Type B pancreatic cell (in vitro differentiated cells): ENCODE results near the gene SLC1A2. TPM values are rescaled to one million over a fixed set of nuclear protein-coding genes. Genes with fewer than 3 reads are reported as not detected.

Experiments
- DNase-seq: peaks from one replicate; pipeline ENCODE4 v3.0.0; 2021; ENCODE audit warnings: mixed read lengths; ENCODE audit not compliant: unreplicated experiment; ENCODE audit errors: extremely low spot score
- H3K27ac Mint-ChIP-seq: 2 replicates; pipeline ENCODE4 v1.8.0; 2021; ENCODE audit warnings: mild to moderate bottlenecking, mixed read lengths
- H3K27me3 Mint-ChIP-seq: 2 replicates; pipeline ENCODE4 v1.8.0; 2021; ENCODE audit warnings: mixed read lengths
- H3K36me3 Mint-ChIP-seq: 2 replicates; pipeline ENCODE4 v1.8.0; 2021; ENCODE audit warnings: mixed read lengths
- H3K4me1 Mint-ChIP-seq: one replicate; pipeline ENCODE4 v1.8.0; 2021; ENCODE audit warnings: mixed read lengths; ENCODE audit not compliant: unreplicated experiment
- H3K4me3 Mint-ChIP-seq: 2 replicates; pipeline ENCODE4 v1.8.0; 2021; ENCODE audit warnings: mild to moderate bottlenecking, mixed read lengths
- H3K9me3 Mint-ChIP-seq: 2 replicates; pipeline ENCODE4 v1.8.0; 2021; ENCODE audit warnings: mixed read lengths
- CTCF ChIP-seq: fragments of 200-600 bp; sonication (generic); conservative IDR thresholded peaks from 2 replicates; pipeline ENCODE4 v1.5.0; 2021; ENCODE audit warnings: antibody characterized with exemption, mild to moderate bottlenecking
- total RNA-seq: library from RNA; stranded (reverse); gene quantifications from 2 replicates; pipeline ENCODE4 v1.2.1, GENCODE V29; 2021; ENCODE audit warnings: low replicate concordance

The SLC1A2 gene
- total RNA-seq, 1 donor from 2014 or later = 7.4 TPM

- Mint-ChIP-seq H3K9me3 (peaks cover 4% of the 10 kb centered on the region), H3K27ac (no peak overlapping the region), H3K4me1 (peaks cover 14% of the 10 kb centered on the region), H3K4me3 (no peak overlapping the region), H3K27me3 (no peaks in the 10 kb centered on the region), H3K36me3 (no peaks in the 10 kb centered on the region)
- no peak for DNase-seq
- no peak for TF ChIP-seq CTCF
These were observed 185.8 kb downstream of the SLC1A2 start for GRCh38 chr11:35233518-35233917.

GRCh38 chr11:35232891-35233330, 186.4 kb downstream of the SLC1A2 start:
- peaks cover 10% of the 10 kb centered on the region for H3K4me1 Mint-ChIP-seq
- H3K27ac Mint-ChIP-seq = no peak overlapping the region
- H3K4me3 Mint-ChIP-seq = no peak overlapping the region
- H3K9me3 Mint-ChIP-seq = peaks cover under 1% of the 10 kb centered on the region
- no peak for TF ChIP-seq CTCF
- DNase-seq = no peak
- no peaks in the 10 kb centered on the region for H3K27me3 Mint-ChIP-seq
- H3K36me3 Mint-ChIP-seq = no peaks in the 10 kb centered on the region

- Mint-ChIP-seq H3K4me3 (no peak overlapping the region), H3K36me3 (no peaks in the 10 kb centered on the region), H3K9me3 (no peaks in the 10 kb centered on the region), H3K27me3 (no peaks in the 10 kb centered on the region), H3K27ac (no peak overlapping the region), H3K4me1 (peaks cover under 1% of the 10 kb centered on the region)
- TF ChIP-seq CTCF = no peak
- DNase-seq = no peak
These were observed 188.1 kb downstream of the SLC1A2 start for GRCh38 chr11:35231076-35231860.

- Mint-ChIP-seq H3K27me3 (no peaks in the 10 kb centered on the region), H3K4me1 (peaks cover 4% of the 10 kb centered on the region), H3K36me3 (no peaks in the 10 kb centered on the region), H3K4me3 (no peak overlapping the region), H3K9me3 (no peaks in the 10 kb centered on the region), H3K27ac (no peak overlapping the region)
- TF ChIP-seq CTCF = no peak
- no peak for DNase-seq
These were observed 189.0 kb downstream of the SLC1A2 start for GRCh38 chr11:35230388-35230787.

- H3K36me3 Mint-ChIP-seq = no peaks in the 10 kb centered on the region
- H3K9me3 Mint-ChIP-seq = no peaks in the 10 kb centered on the region
- no peak for TF ChIP-seq CTCF
- H3K27ac Mint-ChIP-seq = no peak overlapping the region
- DNase-seq = no peak
- H3K4me3 Mint-ChIP-seq = no peak overlapping the region
- peaks cover 10% of the 10 kb centered on the region for H3K4me1 Mint-ChIP-seq
- H3K27me3 Mint-ChIP-seq = no peaks in the 10 kb centered on the region
These were observed 191.0 kb downstream of the SLC1A2 start for GRCh38 chr11:35228328-35228725.
